Psoas muscle (tissue), 8 donors: ENCODE results near the gene DEDD. TPM values are rescaled to one million over a fixed set of nuclear protein-coding genes. Genes with fewer than 3 reads are reported as not detected.

Experiments used
- ATAC-seq, 4 donors: fragments of 200-7000 bp; cut with Tn5 transposase; one replicate each; pipeline ENCODE4 v1.9.1; 2020; ENCODE audit warnings: moderate library complexity in 3 of 4, mild to moderate bottlenecking in 2 of 4
- DNase-seq, 2 donors: peaks; one replicate each; pipeline ENCODE4 v3.0.0-alpha.2; 2020
- H3K27ac ChIP-seq: fragments of 200-600 bp; one replicate; pipeline ENCODE4 v1.8.0; 2022
- H3K27me3 ChIP-seq, 3 donors: fragments of 200-600 bp in 1 of 3; one replicate each; pipeline versions ENCODE4 v1.6.1 to v1.8.0; 2013 to 2022; ENCODE audit warnings: low read length in 2 of 3, mild to moderate bottlenecking in 2 of 3, moderate library complexity in 1 of 3; ENCODE audit not compliant: insufficient read depth in 3 of 3
- H3K36me3 ChIP-seq, 2 donors: fragments of 200-600 bp in 1 of 2; one replicate each; pipeline versions ENCODE4 v1.6.1 to v1.8.0; 2013 to 2022; ENCODE audit warnings: low read depth in 1 of 2, mild to moderate bottlenecking in 1 of 2, moderate library complexity in 1 of 2; ENCODE audit not compliant: insufficient read depth in 1 of 2
- H3K4me1 ChIP-seq: fragments of 200-600 bp; one replicate; pipeline ENCODE4 v1.8.0; 2022
- H3K4me3 ChIP-seq: fragments of 200-600 bp; one replicate; pipeline ENCODE4 v1.8.0; 2022; ENCODE audit warnings: mild to moderate bottlenecking
- H3K9me3 ChIP-seq: fragments of 200-600 bp; one replicate; pipeline ENCODE4 v1.8.0; 2022
- WGBS, 3 donors: extraction: QIAGEN DNeasy Blood & Tissue Kit; methylation state at CpG; one replicate each; pipeline versions ENCODE4 v1.1.6 to v1.1.7; 2013; 5-methylcytosine and 5-hydroxymethylcytosine counted together
- intact Hi-C, 2 donors: fragments of 100-400 bp; cut with DNase I; formaldehyde crosslinking; loops; one replicate each; pipeline versions ENCODE4 v1.11.0 to v1.14.2; 2022
- polyA plus RNA-seq, 3 donors: library from polyadenylated mRNA; stranded (reverse); fragments of 200-250 nt; gene quantifications; one replicate each; pipeline ENCODE4 v1.2.3, GENCODE V29; 2013
- total RNA-seq, 4 donors: library from RNA; stranded (reverse); fragmentation: NEBNext Ultra II Directional in 2 of 4; extraction: Animal tissue kit (Norgen Biotek cat#: 25700) in 2 of 4; gene quantifications; one replicate each; pipeline versions ENCODE4 v1.2.1 to v1.2.4, GENCODE V29; 2021 to 2023
- TF ChIP-seq, protein P1 (sequence below): fragments of 200-600 bp; IDR thresholded peaks from one replicate; pipeline ENCODE4 v1.8.0; 2022; ENCODE audit warnings: antibody characterized with exemption
- donor health status: healthy with polysubstance abuse.
- donor health status: DM: no; HTN: no; CAD: no; lungs with moderate emphysema.
- donor health status: Bipolar disorder and iron deficiency.
- donor health status: healthy.
- donor health status: DM: yes; HTN: yes; CAD: no.
- donor health status: DM: no; HTN: no; CAD: no.
- donor health status: DM: no; HTN: no; CAD: no.
- donor health status: DM: yes; HTN: yes; CAD: no.

DEDD gene
- total and polyA plus RNA-seq, 7 donors, result 30.4 to 70.8 (median 57.7) TPM

DNA sequence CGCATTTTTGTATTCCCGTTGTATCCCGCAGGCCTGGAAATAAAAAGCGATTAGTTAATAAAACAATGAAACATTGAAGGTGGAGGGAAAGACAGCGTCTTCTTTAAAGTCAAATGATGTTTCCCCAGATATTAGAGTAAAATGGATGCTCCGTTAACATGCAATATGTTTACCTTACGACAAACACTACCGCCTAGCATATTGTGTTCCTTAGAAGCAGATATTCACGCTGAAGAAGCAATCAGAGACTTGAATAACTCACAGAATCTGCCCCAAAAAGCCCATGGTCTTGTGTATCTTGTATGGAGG is 45.4 kb upstream of the DEDD start:
- TF ChIP-seq, protein P1, sequence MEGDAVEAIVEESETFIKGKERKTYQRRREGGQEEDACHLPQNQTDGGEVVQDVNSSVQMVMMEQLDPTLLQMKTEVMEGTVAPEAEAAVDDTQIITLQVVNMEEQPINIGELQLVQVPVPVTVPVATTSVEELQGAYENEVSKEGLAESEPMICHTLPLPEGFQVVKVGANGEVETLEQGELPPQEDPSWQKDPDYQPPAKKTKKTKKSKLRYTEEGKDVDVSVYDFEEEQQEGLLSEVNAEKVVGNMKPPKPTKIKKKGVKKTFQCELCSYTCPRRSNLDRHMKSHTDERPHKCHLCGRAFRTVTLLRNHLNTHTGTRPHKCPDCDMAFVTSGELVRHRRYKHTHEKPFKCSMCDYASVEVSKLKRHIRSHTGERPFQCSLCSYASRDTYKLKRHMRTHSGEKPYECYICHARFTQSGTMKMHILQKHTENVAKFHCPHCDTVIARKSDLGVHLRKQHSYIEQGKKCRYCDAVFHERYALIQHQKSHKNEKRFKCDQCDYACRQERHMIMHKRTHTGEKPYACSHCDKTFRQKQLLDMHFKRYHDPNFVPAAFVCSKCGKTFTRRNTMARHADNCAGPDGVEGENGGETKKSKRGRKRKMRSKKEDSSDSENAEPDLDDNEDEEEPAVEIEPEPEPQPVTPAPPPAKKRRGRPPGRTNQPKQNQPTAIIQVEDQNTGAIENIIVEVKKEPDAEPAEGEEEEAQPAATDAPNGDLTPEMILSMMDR, result no peak
- ATAC-seq (no peak), DNase-seq (no peak)
- Histone ChIP-seq H3K9me3 (no peaks in the 10 kb centered on the region), H3K4me1 (peaks cover 16% of the 10 kb centered on the region), H3K4me3 (peak overlapping the region; percentile 77), H3K27ac (peak overlapping the region; percentile 91), H3K36me3 (peaks cover 6 to 35% of the 10 kb centered on the region in 2 donors), H3K27me3 (no peaks in the 10 kb centered on the region)
- 67 to 78% (median 72%) methylated on average over 9 of the region's 9 CpGs for WGBS, 3 donors
- intact Hi-C loops, result loop anchor here in 1 of 2 donors (1.0 kb wide), 2 partner anchors 11 to 46 kb away; partner anchors contain the start of gene DEDD

DNA sequence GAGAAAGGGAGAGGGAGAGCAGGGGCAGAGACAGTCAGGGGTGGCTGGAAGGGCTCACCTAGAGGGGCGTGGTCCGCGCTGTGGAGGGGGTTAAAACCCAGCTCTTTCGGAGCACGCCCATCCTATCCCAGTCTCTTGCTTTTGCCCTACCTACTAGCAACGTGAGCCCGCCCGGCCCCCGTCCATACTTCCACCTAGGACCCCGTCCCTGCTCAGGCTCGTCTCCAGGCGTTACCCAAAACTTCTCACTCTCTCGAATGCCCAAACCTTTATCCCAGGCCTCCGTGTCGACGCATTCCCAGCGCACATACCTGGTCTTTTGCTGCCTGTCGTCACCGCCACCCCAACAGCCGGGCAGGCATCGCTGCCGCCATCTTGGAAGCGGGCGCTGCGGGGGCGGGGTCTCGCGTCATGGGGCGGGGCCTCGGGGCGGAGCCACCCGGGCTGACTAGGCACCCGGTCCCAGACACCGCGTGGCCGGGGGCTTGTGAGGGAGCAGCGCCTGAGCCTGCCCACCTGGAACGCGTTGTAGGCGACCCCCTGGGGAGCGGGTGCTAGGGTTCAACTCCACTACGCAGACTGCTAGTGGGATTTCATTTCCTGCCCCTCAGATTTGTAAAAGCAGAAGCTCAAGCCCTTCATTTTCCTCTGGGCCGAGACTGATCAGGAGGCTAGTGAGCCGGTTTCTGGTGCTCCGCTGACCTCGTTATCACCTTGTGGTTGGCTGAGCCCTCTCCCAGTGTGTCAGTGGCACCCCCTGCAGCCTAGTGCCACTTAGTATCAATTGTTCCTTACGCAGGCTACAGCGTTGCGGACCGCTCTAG is 44.9 kb upstream of the DEDD start, which contains the start of gene B4GALT3:
B4GALT3 (minus strand) TSS at position 396 of the 824 bp plus-strand sequence. CDS start 1,447 bp downstream, outside the sequence.
- H3K36me3 ChIP-seq, result peaks cover 6 to 41% of the 10 kb centered on the region in 2 donors
- TF ChIP-seq, protein P1, result peak; percentile 18
- DNase-seq, result peak; percentile 91 to 95
- H3K4me3 ChIP-seq, result peak within 1 kb of the TSS; percentile 77
- intact Hi-C loops, result loop anchor here in 1 of 2 donors (1.0 kb wide), 2 partner anchors 12 to 45 kb away; partner anchors contain the start of gene DEDD
- 5 to 7% (median 5%) methylated on average over 42 to 50 of the region's 50 CpGs for WGBS, 3 donors
- peaks cover 22% of the 10 kb centered on the region for H3K4me1 ChIP-seq
- no peaks in the 10 kb centered on the region for H3K9me3 ChIP-seq
- H3K27ac ChIP-seq, result peak within 1 kb of the TSS; percentile 91
- ATAC-seq, result peak; percentile 97 to 99 (median 98)
- H3K27me3 ChIP-seq, result no peaks in the 10 kb centered on the region

DNA sequence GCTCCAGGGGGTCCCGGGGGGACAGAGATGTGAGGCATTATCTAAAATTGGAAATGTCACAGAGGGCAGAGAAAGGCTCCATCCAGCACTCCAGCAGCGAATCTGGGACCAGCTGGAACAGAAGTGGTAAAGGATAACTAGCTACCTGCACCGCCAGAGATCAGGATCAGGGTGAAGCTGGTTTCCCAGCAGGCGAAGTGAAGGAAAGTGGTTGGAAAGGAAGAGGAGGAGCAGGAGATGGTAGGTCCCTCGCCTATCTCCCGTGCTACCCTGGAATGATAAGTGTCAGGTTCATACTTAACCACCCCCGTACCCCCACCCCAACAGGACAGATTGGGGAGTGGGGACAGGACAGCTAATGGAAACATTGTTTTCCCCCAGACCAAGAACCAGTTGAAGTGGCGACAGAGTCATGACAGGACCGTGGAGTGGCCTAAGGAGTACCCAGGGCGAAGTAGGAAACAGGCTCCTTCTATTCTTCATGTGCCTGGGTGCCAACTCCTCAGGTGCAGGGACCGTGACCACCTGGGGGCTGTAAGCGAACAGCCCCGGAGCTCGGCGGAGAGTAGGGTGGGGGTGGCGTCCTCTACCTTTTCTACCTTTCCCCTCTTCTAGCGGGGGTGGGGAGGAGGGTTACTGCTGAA is 44.1 kb upstream of the DEDD start:
- peaks cover 24% of the 10 kb centered on the region for H3K4me1 ChIP-seq
- ATAC-seq (peak in 2 of 4 donors; percentile 1 to 13), DNase-seq (peak in 1 of 2 donors; percentile 28)
- whole genome bisulfite sequencing, 3 donors, result 17 to 18% (median 18%) methylated on average over 15 to 17 of the region's 17 CpGs
- H3K9me3 ChIP-seq, result no peaks in the 10 kb centered on the region
- peak overlapping the region; percentile 91 for H3K27ac ChIP-seq
- H3K4me3 ChIP-seq, result peak overlapping the region; percentile 77
- TF ChIP-seq, protein P1, result no peak
- H3K27me3 ChIP-seq, result no peaks in the 10 kb centered on the region
- peaks cover 6 to 48% of the 10 kb centered on the region in 2 donors for H3K36me3 ChIP-seq
- intact Hi-C loops, result loop anchor here in 1 of 2 donors (1.0 kb wide), 2 partner anchors 13 to 44 kb away; partner anchors contain the start of gene DEDD

DNA sequence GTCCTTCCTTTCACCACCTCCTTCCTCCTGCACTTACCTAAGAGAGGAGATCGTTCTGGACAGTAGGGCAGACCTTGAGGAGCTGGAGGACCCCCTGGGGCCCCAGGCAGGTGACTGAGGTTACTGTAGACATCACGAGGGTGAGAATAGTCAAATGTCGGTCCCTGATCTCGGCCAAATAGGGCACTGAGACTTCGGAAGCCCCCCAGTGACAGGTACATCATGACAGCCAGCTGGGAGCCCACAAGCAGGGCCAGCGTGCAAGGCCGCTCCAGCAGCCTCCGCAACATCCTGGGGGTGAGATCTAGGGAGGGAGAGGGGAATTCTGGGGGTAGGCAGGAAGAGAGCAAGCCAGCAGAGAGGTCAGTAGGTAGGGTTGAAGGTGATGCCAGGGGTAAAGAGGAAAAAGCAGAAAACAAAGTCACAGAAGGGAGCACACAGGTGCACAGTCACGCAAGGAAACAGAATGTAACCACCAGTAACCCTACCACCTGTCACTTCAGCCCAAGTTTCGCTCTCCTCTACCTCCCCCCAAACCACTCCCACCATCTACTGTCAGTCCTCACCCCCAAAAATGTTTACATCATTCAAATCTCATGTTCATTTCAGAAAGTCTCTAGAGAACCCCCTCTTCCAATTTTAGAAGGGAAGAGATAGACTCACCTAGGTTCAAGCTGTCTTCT is 43.4 kb upstream of the DEDD start:
- no peaks in the 10 kb centered on the region for H3K27me3 ChIP-seq
- DNase-seq (peak in 1 of 2 donors; percentile 44), ATAC-seq (no peak)
- WGBS, 3 donors, result 80 to 87% (median 85%) methylated on average over 10 of the region's 10 CpGs
- intact Hi-C loops, result no loop called here
- TF ChIP-seq, protein P1, result no peak
- H3K36me3 ChIP-seq, result peaks cover 6 to 55% of the 10 kb centered on the region in 2 donors
- H3K27ac ChIP-seq, result peak overlapping the region; percentile 91
- H3K4me1 ChIP-seq, result peaks cover 24% of the 10 kb centered on the region
- no peaks in the 10 kb centered on the region for H3K9me3 ChIP-seq
- H3K4me3 ChIP-seq, result peak overlapping the region; percentile 77
